SK-N-MC (cell line): ENCODE measurements around the gene TMC1.

Source experiments
- DNase-seq: peaks from one replicate; pipeline ENCODE4 v3.0.0-alpha.2; 2011; ENCODE audit warnings: low read depth, low spot score
- H3K27ac ChIP-seq: fragments of 200-600 bp; sonication (generic); 2 replicates; pipeline ENCODE4 v1.5.1; 2016; ENCODE audit warnings: mixed run types
- H3K36me3 ChIP-seq: fragments of 200-600 bp; sonication (generic); 2 replicates; pipeline ENCODE4 v1.6.1; 2017; ENCODE audit warnings: antibody characterized with exemption, low read length, mixed read lengths; ENCODE audit not compliant: insufficient read depth
- H3K4me3 ChIP-seq: fragments of 200-600 bp; sonication (generic); 2 replicates; pipeline ENCODE4 v1.5.1; 2016
- H3K9ac ChIP-seq: fragments of 200-600 bp; sonication (generic); 2 replicates; pipeline ENCODE4 v1.8.0; 2017; ENCODE audit warnings: mixed run types, mixed read lengths; ENCODE audit not compliant: insufficient read length
- H3K9me3 ChIP-seq: fragments of 200-600 bp; sonication (generic); 2 replicates; pipeline ENCODE4 v1.6.1; 2017; ENCODE audit warnings: low read depth, mild to moderate bottlenecking, antibody characterized with exemption, low read length, moderate library complexity, mixed read lengths
- EZH2 ChIP-seq: fragments of 200-600 bp; sonication (generic); IDR thresholded peaks from one replicate; pipeline ENCODE4 v1.6.1; 2017; ENCODE audit warnings: antibody characterized with exemption
- FOXP2 ChIP-seq: optimal IDR thresholded peaks from 2 replicates; pipeline ENCODE3; 2011; ENCODE audit warnings: mild to moderate bottlenecking, moderate library complexity; ENCODE audit not compliant: insufficient read depth; ENCODE audit errors: extremely low read length, control extremely low read depth
- POLR2AphosphoS5 ChIP-seq: IDR thresholded peaks from 2 replicates; pipeline ENCODE4 v1.6.1; 2012; ENCODE audit warnings: mild to moderate bottlenecking, low read depth, low read length, borderline replicate concordance

Gene TMC1

GRCh38 chr9:72874344-72874743, 352.9 kb downstream of the TMC1 start:
- Histone ChIP-seq H3K4me3 (no peak overlapping the region), H3K27ac (no peak overlapping the region), H3K36me3 (no peaks in the 10 kb centered on the region), H3K9me3 (no peaks in the 10 kb centered on the region), H3K9ac (no peak overlapping the region)
- TF ChIP-seq POLR2AphosphoS5 = no peak
- no peak for TF ChIP-seq EZH2
- no peak for TF ChIP-seq FOXP2
- no peak for DNase-seq

- Histone ChIP-seq H3K27ac (no peak overlapping the region), H3K4me3 (no peak overlapping the region), H3K9me3 (no peaks in the 10 kb centered on the region), H3K36me3 (no peaks in the 10 kb centered on the region), H3K9ac (no peak overlapping the region)
- TF ChIP-seq FOXP2 (no peak), POLR2AphosphoS5 (no peak), EZH2 (no peak)
- no peak for DNase-seq
These were observed 353.8 kb downstream of the TMC1 start for GRCh38 chr9:72875221-72875620.

GRCh38 chr9:72880821-72881220, 359.4 kb downstream of the TMC1 start:
- Histone ChIP-seq H3K4me3 (no peak overlapping the region), H3K9me3 (no peaks in the 10 kb centered on the region), H3K9ac (no peak overlapping the region), H3K36me3 (no peaks in the 10 kb centered on the region), H3K27ac (no peak overlapping the region)
- TF ChIP-seq FOXP2 (no peak), POLR2AphosphoS5 (no peak), EZH2 (no peak)
- no peak for DNase-seq

- Histone ChIP-seq H3K4me3 (no peak overlapping the region), H3K27ac (no peak overlapping the region), H3K36me3 (no peaks in the 10 kb centered on the region), H3K9me3 (no peaks in the 10 kb centered on the region), H3K9ac (no peak overlapping the region)
- TF ChIP-seq EZH2 (no peak), POLR2AphosphoS5 (no peak), FOXP2 (no peak)
- no peak for DNase-seq
These were observed 360.8 kb downstream of the TMC1 start for GRCh38 chr9:72882117-72882775.

- H3K27ac ChIP-seq = no peak overlapping the region
- TF ChIP-seq POLR2AphosphoS5 (no peak), FOXP2 (no peak), EZH2 (no peak)
- no peaks in the 10 kb centered on the region for H3K9me3 ChIP-seq
- no peak overlapping the region for H3K4me3 ChIP-seq
- no peak for DNase-seq
- no peaks in the 10 kb centered on the region for H3K36me3 ChIP-seq
- H3K9ac ChIP-seq = no peak overlapping the region
These were observed 362.5 kb downstream of the TMC1 start for GRCh38 chr9:72883875-72884274.

GRCh38 chr9:72884508-72884907, 363.1 kb downstream of the TMC1 start:
- Histone ChIP-seq H3K9ac (no peak overlapping the region), H3K9me3 (no peaks in the 10 kb centered on the region), H3K27ac (no peak overlapping the region), H3K36me3 (no peaks in the 10 kb centered on the region), H3K4me3 (no peak overlapping the region)
- TF ChIP-seq FOXP2 = no peak
- no peak for TF ChIP-seq EZH2
- TF ChIP-seq POLR2AphosphoS5 = no peak
- DNase-seq = no peak
